Mesothelial cell of epicardium (in vitro differentiated cells): Measurements from ENCODE around the gene TGFBRAP1. TPM values are rescaled to one million over a fixed set of nuclear protein-coding genes. Genes with fewer than 3 reads are reported as not detected.

Experiments used
- DNase-seq, 2 experiments: peaks; one replicate each; pipeline ENCODE4 v3.0.0; 2021; ENCODE audit warnings: low spot score in 2 of 2; ENCODE audit not compliant: unreplicated experiment in 2 of 2
- H3K27ac Mint-ChIP-seq: 2 replicates; pipeline ENCODE4 v1.8.0; 2021; ENCODE audit warnings: mixed read lengths
- H3K27me3 Mint-ChIP-seq: 2 replicates; pipeline ENCODE4 v1.8.0; 2021; ENCODE audit warnings: low read depth, mixed read lengths
- H3K36me3 Mint-ChIP-seq: 2 replicates; pipeline ENCODE4 v1.8.0; 2021; ENCODE audit warnings: mixed read lengths
- H3K4me1 Mint-ChIP-seq: 2 replicates; pipeline ENCODE4 v1.8.0; 2021; ENCODE audit warnings: mixed read lengths
- H3K4me3 Mint-ChIP-seq: 2 replicates; pipeline ENCODE4 v1.8.0; 2021; ENCODE audit warnings: mild to moderate bottlenecking, moderate library complexity, mixed read lengths
- H3K9me3 Mint-ChIP-seq: 2 replicates; pipeline ENCODE4 v1.8.0; 2021; ENCODE audit warnings: mixed read lengths
- total RNA-seq: library from RNA; stranded (reverse); gene quantifications from 3 replicates; pipeline ENCODE4 v1.2.1, GENCODE V29; 2021
- TF ChIP-seq, protein P1 (sequence below): fragments of 200-600 bp; sonication (generic); IDR thresholded peaks from one replicate; pipeline ENCODE4 v1.5.0; 2021; ENCODE audit warnings: antibody characterized with exemption; ENCODE audit not compliant: unreplicated experiment

The TGFBRAP1 gene
- total RNA-seq, 1 donor from 2014 or later = 23.6 TPM

DNA sequence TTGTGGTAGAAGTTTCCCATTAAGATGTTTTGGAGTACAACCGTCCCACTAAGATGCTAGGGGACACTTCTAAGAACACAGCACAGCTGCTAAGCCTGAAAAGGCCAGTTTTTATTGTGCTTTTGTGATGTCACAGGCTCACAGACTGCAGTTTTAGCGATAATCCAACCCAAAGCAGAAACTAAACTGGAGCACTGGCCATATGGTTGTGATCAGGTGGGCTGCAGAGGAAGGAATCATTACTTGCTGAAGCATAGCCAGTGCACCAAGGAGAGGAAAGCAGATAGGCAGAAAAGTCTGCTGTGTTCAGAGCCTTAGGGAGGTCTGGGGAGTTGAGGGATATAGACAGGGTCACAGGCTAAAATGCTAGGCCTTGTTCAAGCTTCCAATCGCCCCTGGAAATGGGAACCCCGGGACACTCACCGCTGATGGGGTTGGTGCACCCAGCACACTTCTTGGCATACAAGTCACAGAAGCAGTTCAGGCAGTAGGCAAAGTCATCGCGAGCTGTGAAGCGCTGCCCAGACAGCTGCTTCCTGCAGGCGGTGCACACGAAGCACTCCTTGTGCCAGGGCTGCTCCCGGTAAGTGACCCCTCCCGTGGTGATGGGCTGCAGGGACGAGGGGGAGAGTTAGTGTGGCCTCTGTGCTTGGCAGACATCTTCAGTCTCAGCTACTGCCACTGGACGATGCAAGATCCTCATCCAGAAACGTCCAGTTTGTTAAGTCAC lies 33.5 kb upstream of the TGFBRAP1 start:
- TF ChIP-seq, protein P1, sequence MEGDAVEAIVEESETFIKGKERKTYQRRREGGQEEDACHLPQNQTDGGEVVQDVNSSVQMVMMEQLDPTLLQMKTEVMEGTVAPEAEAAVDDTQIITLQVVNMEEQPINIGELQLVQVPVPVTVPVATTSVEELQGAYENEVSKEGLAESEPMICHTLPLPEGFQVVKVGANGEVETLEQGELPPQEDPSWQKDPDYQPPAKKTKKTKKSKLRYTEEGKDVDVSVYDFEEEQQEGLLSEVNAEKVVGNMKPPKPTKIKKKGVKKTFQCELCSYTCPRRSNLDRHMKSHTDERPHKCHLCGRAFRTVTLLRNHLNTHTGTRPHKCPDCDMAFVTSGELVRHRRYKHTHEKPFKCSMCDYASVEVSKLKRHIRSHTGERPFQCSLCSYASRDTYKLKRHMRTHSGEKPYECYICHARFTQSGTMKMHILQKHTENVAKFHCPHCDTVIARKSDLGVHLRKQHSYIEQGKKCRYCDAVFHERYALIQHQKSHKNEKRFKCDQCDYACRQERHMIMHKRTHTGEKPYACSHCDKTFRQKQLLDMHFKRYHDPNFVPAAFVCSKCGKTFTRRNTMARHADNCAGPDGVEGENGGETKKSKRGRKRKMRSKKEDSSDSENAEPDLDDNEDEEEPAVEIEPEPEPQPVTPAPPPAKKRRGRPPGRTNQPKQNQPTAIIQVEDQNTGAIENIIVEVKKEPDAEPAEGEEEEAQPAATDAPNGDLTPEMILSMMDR = no peak
- peaks cover 42% of the 10 kb centered on the region for H3K36me3 Mint-ChIP-seq

DNA sequence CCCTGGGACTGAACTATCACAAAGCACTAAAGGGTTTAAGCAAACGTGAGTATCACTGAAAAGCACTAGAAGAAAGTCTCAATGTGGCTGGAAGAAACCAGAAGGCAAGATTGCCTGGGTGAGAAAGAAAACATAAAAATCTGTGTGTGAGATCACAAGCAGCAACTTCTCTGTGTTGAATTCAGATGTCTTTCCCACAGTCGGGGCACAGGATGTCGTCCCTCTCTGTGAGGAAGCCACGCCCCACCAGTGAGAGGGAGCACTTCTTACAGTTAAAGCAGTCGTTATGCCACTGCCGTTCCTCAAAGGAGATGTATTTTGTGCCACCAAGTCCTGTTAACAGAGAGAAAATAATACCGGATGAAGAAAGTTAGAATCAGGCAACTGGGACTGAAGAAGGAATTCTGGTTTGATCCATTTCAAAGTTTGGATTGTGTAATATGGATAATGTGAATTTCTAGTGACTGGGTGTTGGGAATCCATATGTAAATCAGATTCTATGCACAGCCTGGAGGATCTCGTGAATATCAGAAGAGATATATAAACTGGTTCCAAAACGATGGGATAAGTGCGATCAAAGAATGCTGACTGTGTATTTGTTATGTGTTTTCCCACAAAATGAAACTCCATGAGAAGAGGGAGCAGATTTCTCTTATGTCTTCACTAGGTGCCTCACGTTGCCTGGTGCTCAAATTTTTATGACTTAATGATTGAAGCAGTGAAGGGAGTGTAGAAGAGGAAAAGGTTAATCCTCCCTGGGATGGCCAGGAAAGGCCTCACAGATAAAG lies 31.8 kb upstream of the TGFBRAP1 start:
- peaks cover 47% of the 10 kb centered on the region for H3K36me3 Mint-ChIP-seq
- TF ChIP-seq, protein P1 = no peak
- no peak overlapping the region for H3K27ac Mint-ChIP-seq
- no peaks in the 10 kb centered on the region for H3K4me1 Mint-ChIP-seq
- H3K9me3 Mint-ChIP-seq = peaks cover 4% of the 10 kb centered on the region
- H3K4me3 Mint-ChIP-seq = no peak overlapping the region
- no peak for DNase-seq
- H3K27me3 Mint-ChIP-seq = no peaks in the 10 kb centered on the region

More for the DNA sequence above, 33.5 kb upstream of the TGFBRAP1 start:
- H3K27ac Mint-ChIP-seq = peak overlapping the region; percentile 30
- H3K9me3 Mint-ChIP-seq = no peaks in the 10 kb centered on the region
- no peaks in the 10 kb centered on the region for H3K4me1 Mint-ChIP-seq
- H3K27me3 Mint-ChIP-seq = no peaks in the 10 kb centered on the region
- H3K4me3 Mint-ChIP-seq = no peak overlapping the region
- DNase-seq = no peak

DNA sequence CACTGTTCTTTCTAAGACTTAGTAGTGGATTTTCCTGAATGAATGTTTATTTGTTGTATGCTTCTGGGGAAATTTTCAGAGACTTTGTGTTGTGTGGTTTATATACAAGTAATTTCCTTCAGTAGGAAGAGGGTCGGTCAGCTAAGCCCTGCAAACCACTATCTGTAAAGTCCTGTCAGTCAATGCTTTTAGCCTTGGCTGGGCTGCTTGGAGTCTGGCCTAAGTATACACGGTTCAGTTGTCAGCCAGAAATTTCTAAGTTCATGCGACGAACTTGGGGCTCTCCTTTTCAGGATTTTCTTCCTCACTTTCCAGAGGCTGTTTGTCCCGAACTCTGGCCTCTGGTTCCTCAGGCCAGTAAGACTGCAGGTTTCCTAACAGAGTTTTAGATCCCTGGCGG lies 29.1 kb upstream of the TGFBRAP1 start:
- Mint-ChIP-seq H3K9me3 (peaks cover 4% of the 10 kb centered on the region), H3K27me3 (no peaks in the 10 kb centered on the region), H3K27ac (no peak overlapping the region), H3K4me3 (no peak overlapping the region), H3K36me3 (peaks cover 50% of the 10 kb centered on the region), H3K4me1 (no peaks in the 10 kb centered on the region)
- no peak for DNase-seq
- TF ChIP-seq, protein P1 = no peak

DNA sequence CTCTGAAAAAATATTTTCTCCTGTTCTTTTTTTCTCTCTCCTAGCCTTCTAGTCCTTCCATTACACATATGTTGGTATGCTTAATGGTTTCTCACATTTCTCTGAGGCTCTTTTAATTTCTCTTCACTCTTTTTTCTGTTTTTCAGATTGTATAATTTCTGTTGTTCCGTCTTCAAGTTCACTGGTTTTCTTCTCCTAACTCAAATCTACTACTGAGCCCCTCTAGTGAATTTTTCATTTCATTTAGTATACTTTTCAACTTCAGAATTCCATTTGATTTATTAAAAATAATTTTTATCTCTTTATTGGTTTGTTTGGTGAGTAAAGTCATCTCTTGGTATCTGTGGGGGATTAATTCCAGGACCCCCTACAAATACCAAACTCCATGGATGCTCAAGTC lies 27.6 kb upstream of the TGFBRAP1 start:
- Mint-ChIP-seq H3K4me1 (no peaks in the 10 kb centered on the region), H3K4me3 (no peak overlapping the region), H3K9me3 (peaks cover 4% of the 10 kb centered on the region), H3K36me3 (peaks cover 51% of the 10 kb centered on the region), H3K27me3 (no peaks in the 10 kb centered on the region), H3K27ac (no peak overlapping the region)
- DNase-seq = no peak
- TF ChIP-seq, protein P1 = no peak

DNA sequence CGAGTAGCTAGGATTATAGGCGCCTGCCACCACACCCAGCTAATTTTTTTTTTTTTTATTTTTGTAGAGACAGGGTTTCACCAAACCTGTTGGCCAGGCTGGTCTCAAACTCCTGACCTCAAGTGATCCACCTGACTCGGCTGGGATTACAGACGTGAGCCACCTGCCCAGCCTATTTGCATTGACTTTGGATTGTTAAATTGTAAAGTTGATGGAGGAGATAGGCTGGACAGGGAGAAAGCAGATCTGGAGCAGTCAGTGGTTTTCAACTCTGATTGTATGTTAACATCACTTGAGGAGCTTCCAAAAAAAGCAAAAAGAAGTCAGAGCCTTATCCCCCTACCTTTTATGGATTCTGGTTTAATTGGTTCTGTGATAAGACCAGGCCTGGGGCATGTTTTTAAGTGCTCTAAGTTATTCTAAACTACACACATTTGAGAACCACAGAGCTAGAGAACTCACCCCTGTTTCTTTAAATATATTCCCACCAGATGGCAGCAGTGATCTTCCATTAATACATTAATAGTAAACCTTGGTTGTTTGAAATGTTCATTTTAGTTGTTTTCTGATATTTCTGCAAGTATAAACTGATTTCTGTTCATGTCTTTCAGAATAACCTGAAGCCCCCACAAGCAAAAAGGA lies 15.3 kb upstream of the TGFBRAP1 start:
- Mint-ChIP-seq H3K27me3 (no peaks in the 10 kb centered on the region), H3K27ac (no peak overlapping the region), H3K4me3 (no peak overlapping the region), H3K36me3 (peaks cover 34% of the 10 kb centered on the region), H3K4me1 (no peaks in the 10 kb centered on the region), H3K9me3 (no peaks in the 10 kb centered on the region)
- TF ChIP-seq, protein P1 = no peak
- no peak for DNase-seq
